DMS153 treated with DMSO at 0.1 percent for 48 hours (cell line): Measurements from ENCODE around the gene AIPL1.

ENCODE experiments used
- DNase-seq: peaks from one replicate; lab custom pipeline; 2025; ENCODE audit not compliant: unreplicated experiment; lab: John Stamatoyannopoulos, UW

The AIPL1 gene

GRCh38 chr17:6421700-6422604, 13.0 kb downstream of the AIPL1 start:
- peak; percentile 15 for DNase-seq

- DNase-seq, result no peak
Measured at GRCh38 chr17:6420173-6420641, 14.7 kb downstream of the AIPL1 start.

DNA sequence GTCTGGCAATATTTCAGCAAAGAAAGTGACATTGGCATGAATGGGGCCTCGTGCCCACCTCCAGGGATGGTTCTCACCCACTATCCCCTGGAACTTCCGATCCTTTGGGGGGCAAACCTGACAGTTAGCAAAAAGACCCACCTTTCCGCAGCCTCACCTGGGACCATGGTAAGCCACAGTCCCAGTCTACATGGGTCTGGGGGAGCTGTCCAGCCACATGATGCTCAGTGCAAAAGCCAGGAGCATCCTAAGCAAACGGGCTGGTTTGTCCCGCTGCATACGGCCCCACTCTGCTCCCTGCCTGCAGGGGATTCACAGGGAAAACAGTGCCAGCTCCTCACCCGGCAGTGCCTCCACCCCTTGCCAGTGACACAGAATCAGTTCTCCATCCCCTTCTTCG, 19.3 kb downstream of the AIPL1 start:
- no peak for DNase-seq

DNA sequence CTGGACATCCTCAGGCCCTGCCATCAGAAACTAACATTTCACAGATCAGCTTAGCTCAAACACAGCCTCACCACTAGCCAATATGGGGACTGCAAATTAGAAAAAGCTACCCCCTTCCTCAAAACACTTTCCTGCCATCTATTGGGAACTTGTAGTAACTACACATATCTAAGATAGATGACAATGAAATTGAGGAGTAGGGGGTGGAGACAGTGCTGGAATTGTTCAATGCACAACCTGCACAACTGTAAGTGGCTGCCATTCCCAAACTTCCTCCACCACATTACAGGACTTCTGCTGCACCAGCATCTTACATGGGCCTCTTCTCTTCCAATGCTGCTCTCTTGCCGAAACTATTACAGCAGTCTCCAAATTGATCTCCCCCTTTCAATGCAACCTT, 21.9 kb downstream of the AIPL1 start:
- DNase-seq, result peak; percentile 24

- DNase-seq, result no peak
Measured at GRCh38 chr17:6408735-6409134, 26.2 kb downstream of the AIPL1 start.

DNA sequence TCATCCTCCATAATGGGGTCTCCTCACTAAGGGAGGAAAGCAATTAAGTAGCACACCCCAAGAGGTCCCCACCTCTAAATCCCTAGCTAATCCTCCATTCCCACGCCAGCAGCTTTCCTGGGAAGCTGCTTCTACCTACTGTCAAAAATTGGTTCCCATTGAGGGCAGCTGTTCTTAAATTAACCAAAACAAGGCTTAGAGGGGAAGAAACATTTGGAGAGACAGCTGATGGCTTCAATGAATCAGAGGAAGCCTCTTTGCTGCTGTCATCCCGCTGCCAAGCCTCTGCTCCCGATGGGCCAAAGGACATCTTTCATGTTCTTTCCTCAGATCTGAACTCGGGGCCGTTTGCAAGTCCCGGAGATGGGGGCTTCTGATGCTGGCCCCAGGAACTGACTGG, 26.6 kb downstream of the AIPL1 start:
- DNase-seq, result no peak

DNA sequence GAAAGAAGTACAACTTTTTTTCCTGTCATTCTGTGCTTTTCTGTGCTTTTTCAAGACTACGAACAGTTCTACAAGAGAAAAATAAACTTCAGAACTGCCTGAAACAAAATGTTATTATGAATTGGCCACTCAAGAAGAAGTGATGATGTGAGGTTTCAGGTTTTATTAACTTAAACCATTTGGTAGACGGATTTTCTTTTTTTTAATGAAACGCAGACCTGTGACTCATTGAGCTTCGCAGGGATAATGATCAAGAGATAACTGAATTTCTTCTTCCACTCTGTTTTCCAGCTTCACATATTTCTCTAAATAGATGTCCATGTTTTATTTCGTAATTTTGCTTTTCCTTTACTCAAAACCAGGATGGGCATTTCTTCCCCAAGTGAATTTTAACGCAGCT, 32.7 kb downstream of the AIPL1 start:
- DNase-seq, result no peak

- DNase-seq, result no peak
Measured at GRCh38 chr17:6398955-6399354, 36.0 kb downstream of the AIPL1 start.

GRCh38 chr17:6394055-6394606, 40.8 kb downstream of the AIPL1 start:
- no peak for DNase-seq

DNA sequence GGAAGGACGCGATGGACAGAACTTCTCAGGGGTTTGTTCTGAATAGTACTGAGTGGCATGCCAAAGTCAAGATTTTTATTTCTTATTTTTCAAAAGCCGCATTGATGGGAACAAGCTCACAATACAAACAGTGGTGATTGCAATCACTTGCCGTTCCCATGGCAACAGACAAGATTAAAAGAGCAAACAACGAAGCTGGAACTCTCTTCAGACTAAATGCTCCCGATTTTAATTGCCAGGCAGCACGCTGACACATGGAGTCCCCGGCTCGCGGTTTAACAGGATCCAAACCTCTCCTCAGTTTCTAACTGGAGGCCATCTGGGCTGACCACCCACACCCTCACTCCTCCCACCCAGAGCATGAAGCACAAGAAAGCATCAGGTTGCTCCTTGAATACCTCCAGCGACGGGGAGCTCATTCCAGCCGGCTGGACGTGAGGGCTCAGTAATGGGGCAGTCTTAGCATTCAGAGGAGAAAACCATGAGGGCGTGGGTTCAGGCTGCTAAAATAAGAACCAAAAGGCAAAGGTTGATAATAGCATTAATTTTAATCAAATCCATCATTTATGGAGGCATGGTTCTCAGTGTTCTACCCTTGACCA, 41.5 kb downstream of the AIPL1 start:
- peak; percentile 29 for DNase-seq

DNA sequence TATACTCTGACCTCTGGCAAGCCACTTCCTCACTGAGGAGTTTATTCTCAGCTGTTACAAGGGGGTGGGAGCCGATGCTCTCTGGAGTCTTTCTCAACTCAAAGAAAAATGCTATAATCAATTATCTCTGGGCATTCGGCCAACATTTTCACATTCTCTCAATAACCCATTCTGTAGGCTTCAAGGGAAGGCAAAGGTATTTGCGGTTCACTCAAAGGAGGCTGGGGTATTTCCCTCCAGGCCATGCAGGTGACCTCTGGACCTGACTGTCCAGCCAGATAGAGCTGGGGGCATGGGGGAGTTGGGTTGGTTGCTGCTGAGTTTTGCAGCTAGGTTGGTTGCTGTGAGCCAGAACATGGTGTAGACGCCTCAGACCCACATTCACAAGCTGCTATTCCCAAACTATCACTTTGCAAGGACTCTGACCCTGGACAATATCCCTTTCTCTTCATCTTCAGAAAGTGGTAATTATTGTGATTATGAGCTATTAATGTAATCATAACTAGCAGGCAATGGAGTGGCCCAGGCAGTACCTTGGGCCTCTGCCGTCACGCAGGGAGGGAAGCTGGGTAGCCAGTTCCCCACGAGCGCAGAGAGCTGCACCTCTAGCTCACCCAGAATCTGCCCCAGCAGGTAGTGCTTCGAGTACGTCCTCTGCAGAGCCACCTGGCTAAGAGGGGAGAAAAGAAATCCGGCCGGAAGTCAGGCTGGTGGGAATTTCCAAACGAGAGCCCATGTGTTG, 42.1 kb downstream of the AIPL1 start:
- DNase-seq, result no peak

DNA sequence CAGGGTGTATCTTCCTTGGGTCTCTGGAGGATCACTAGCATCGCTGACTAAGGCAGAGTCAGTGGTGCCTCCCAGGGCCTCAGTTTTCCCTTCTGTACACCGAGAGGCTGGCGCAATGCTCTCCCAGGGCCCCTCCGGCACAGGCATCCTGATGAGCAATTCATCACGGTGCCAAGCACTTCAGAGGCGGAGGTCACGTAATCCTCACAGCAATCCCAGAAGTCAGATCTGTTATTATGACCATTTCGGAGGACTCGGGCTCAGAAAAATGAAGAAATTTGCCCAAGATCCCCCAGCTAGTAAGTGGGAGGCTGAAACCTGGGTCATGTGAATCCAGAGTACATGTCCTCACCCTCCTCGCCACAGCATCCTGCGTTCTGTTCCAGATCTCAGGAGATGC, 46.5 kb downstream of the AIPL1 start:
- no peak for DNase-seq

GRCh38 chr17:6387858-6388257, 47.1 kb downstream of the AIPL1 start:
- no peak for DNase-seq

DNA sequence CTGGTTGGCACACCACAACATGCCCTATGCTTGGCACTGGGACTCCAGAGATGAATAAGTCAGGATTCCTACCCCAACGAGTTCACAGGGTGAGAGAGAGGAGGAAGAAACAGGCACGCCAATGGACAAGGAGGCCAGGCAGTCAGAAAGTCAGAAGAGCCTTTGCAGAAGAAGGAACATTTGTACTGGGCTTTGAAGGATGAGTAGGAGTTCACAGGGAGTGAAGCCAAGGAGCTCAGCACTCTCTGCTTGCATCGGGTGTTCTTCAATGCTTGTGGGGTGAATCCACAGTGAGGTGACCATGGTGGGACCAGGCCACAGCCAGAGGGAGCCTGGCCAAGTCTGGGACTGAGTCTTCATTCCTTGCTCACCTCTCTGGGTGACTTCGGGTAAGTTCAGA, 47.5 kb downstream of the AIPL1 start:
- no peak for DNase-seq

DNA sequence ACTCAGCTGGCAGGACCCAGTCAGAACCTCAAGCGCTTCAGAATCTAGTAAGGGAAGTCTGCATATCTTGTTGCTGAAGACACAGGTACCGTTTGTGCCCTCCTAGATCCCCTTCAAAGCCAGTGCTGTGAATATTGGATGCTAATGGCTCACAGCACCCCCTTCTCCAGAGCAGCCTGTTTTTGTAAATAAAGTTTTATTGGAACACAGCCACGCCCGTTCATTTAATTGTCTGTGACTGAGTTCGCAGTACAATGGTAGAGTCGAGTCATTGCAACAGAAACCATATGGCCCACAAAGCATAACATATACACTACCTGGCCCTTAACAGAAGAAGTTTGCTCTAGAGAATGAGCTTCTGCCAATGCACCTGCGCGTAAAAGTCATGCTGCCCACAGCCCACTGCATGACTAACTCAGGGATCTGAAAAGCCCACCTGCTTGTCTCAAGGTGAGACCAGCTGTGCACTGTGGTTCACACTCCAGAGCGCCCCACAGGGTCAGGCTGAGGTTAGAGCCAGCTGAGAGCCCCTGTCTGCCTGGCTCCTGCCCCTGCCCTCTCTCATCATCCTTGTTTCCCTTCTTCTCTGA, 48.8 kb downstream of the AIPL1 start:
- DNase-seq, result no peak

DNA sequence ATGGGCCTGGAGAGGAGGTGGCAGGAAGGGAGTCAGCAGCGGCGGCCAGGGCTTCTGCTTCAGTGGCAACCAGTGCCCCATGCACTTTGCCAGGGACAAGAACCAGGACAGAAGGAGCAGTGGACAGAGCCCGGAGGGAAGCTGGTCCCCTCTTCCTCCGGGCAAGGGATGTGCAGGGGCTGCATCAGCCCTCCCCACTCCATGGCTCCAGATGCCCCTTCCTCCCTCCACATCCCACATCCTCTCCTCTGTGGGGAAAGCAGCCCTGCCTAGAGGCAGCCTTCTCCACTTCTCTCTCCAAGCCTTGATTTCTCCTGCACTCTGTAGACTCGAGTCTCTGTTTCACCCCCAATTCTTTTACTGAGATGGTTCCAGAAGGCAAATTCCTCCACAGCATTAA, 50.4 kb downstream of the AIPL1 start:
- no peak for DNase-seq

- no peak for DNase-seq
Measured at GRCh38 chr17:6381526-6382465, 53.1 kb downstream of the AIPL1 start.

DNA sequence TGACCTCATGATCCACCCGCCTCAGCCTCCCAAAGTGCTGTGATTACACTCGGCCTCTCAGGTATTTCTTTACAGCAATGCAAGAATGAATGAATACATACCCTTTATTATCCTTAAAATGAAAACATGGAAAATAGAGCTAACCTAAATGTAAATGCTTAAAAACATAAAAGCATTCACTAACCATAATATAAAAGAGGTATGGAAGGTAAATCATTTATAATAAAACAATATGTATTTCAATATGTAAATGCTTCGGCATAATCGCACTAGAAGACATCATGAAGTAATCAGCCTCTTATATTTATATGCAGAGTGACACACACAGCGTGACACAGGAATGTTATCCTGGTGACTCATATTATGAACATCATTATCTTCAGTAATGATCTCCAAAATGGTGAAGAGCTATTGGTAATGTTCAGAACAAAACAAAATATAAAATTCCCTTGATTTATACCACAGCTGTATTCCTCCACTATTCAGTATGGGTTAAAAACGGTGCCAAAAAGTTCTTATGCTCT, 53.9 kb downstream of the AIPL1 start:
- no peak for DNase-seq

- DNase-seq, result no peak
Measured at GRCh38 chr17:6377906-6378305, 57.0 kb downstream of the AIPL1 start.

- DNase-seq, result no peak
Measured at GRCh38 chr17:6376931-6377361, 58.0 kb downstream of the AIPL1 start.
